SK-N-SH (cell line): ENCODE results near the gene CHTF18.

Experiments used
- CTCF ChIP-seq: fragments of 200-600 bp; sonication (generic); IDR thresholded peaks from 2 replicates; pipeline ENCODE4 v1.6.1; 2017; ENCODE audit warnings: antibody characterized with exemption, mild to moderate bottlenecking, moderate library complexity
- FOSL2 ChIP-seq: IDR thresholded peaks from 2 replicates; pipeline ENCODE4 v1.4.0; 2012; ENCODE audit warnings: low read depth, mild to moderate bottlenecking, moderate library complexity, borderline replicate concordance
- MXI1 ChIP-seq: IDR thresholded peaks from 2 replicates; pipeline ENCODE4 v1.6.1; 2012; ENCODE audit warnings: mild to moderate bottlenecking, low read depth, low read length, improper control_type of control experiment
- NRF1 ChIP-seq: IDR thresholded peaks from 2 replicates; pipeline ENCODE4 v1.6.1; 2012; ENCODE audit warnings: low read depth, mild to moderate bottlenecking, low read length
- POLR2AphosphoS5 ChIP-seq: IDR thresholded peaks from 2 replicates; pipeline ENCODE4 v1.6.1; 2012; ENCODE audit warnings: low read depth, low read length
- RAD21 ChIP-seq: IDR thresholded peaks from 2 replicates; pipeline ENCODE4 v1.6.1; 2012; ENCODE audit warnings: mild to moderate bottlenecking, low read length
- REST ChIP-seq: IDR thresholded peaks from 2 replicates; pipeline ENCODE4 v1.6.1; 2012; ENCODE audit warnings: mild to moderate bottlenecking, low read depth, low read length, moderate library complexity
- SMC3 ChIP-seq: IDR thresholded peaks from 2 replicates; pipeline ENCODE4 v1.6.1; 2012; ENCODE audit warnings: low read depth, low read length, improper control_type of control experiment
- TEAD4 ChIP-seq: IDR thresholded peaks from 2 replicates; pipeline ENCODE4 v1.4.0; 2012; ENCODE audit warnings: mild to moderate bottlenecking, borderline replicate concordance; ENCODE audit not compliant: insufficient read depth
- USF2 ChIP-seq: fragments of 150-350 bp; IDR thresholded peaks from 2 replicates; pipeline ENCODE4 v1.6.1; 2017; ENCODE audit warnings: antibody characterized with exemption, low read length, low read depth, borderline replicate concordance

GRCh38 chr16:778909-779527 lies 9.4 kb upstream of the CHTF18 start:
- no peak for TF ChIP-seq POLR2AphosphoS5
- no peak for TF ChIP-seq CTCF
- no peak for TF ChIP-seq RAD21
- TF ChIP-seq FOSL2, result no peak
- TF ChIP-seq SMC3, result no peak
- TF ChIP-seq REST, result no peak
- TF ChIP-seq TEAD4, result no peak
- no peak for TF ChIP-seq USF2
- TF ChIP-seq MXI1, result no peak
- no peak for TF ChIP-seq NRF1
